HEK293 (cell line): ENCODE data around the gene CDIPT.

ENCODE experiments used
- BCL11B ChIP-seq: fragments of 450-650 bp; formaldehyde crosslinking; IDR thresholded peaks from 2 replicates; pipeline ENCODE4 v1.5.1; 2016; ENCODE audit warnings: low read depth, missing biosample characterization, missing genetic modification characterization
- CTCF ChIP-seq: fragments of 450-650 bp; formaldehyde crosslinking; IDR thresholded peaks from 2 replicates; pipeline ENCODE4 v1.5.1; 2016; ENCODE audit warnings: missing biosample characterization, missing genetic modification characterization
- HOXA7 ChIP-seq: sonication (generic); formaldehyde crosslinking; IDR thresholded peaks from 2 replicates; pipeline ENCODE4 v1.8.1; 2022; ENCODE audit warnings: missing genetic modification reagents, borderline replicate concordance
- MZF1 ChIP-seq: fragments of 450-650 bp; formaldehyde crosslinking; IDR thresholded peaks from 2 replicates; pipeline ENCODE4 v1.5.1; 2017; ENCODE audit warnings: missing biosample characterization, missing genetic modification characterization, borderline replicate concordance
- PATZ1 ChIP-seq: fragments of 450-650 bp; formaldehyde crosslinking; IDR thresholded peaks from 2 replicates; pipeline ENCODE4 v1.5.1; 2016; ENCODE audit warnings: missing biosample characterization, missing genetic modification characterization
- ZBTB1 ChIP-seq: fragments of 450-650 bp; formaldehyde crosslinking; IDR thresholded peaks from 2 replicates; pipeline ENCODE4 v1.5.1; 2016; ENCODE audit warnings: missing biosample characterization, missing genetic modification characterization
- ZBTB7A ChIP-seq: fragments of 450-650 bp; formaldehyde crosslinking; IDR thresholded peaks from 2 replicates; pipeline ENCODE4 v1.5.1; 2016; ENCODE audit warnings: low read depth, missing biosample characterization, missing genetic modification characterization
- ZNF2 ChIP-seq: fragments of 450-650 bp; formaldehyde crosslinking; IDR thresholded peaks from 2 replicates; pipeline ENCODE4 v1.5.1; 2016; ENCODE audit warnings: missing biosample characterization, missing genetic modification characterization
- ZNF211 ChIP-seq: fragments of 450-650 bp; formaldehyde crosslinking; IDR thresholded peaks from 2 replicates; pipeline ENCODE4 v1.5.1; 2016; ENCODE audit warnings: low read depth, missing biosample characterization, missing genetic modification characterization
- ZNF266 ChIP-seq: fragments of 450-650 bp; formaldehyde crosslinking; IDR thresholded peaks from 2 replicates; pipeline ENCODE4 v1.5.1; 2016; ENCODE audit warnings: missing biosample characterization, missing genetic modification characterization, low read depth
- ZNF660 ChIP-seq: fragments of 450-650 bp; IDR thresholded peaks from 2 replicates; pipeline ENCODE4 v1.5.1; 2018; ENCODE audit warnings: missing biosample characterization, mild to moderate bottlenecking, missing genetic modification characterization
- ZNF785 ChIP-seq: fragments of 450-650 bp; formaldehyde crosslinking; IDR thresholded peaks from 2 replicates; pipeline ENCODE4 v1.5.1; 2016; ENCODE audit warnings: missing biosample characterization, missing genetic modification characterization
- TF ChIP-seq, protein P1 (sequence below): sonication (generic); formaldehyde crosslinking; IDR thresholded peaks from 2 replicates; pipeline ENCODE4 v1.8.1; 2022; ENCODE audit warnings: mild to moderate bottlenecking, moderate library complexity, missing genetic modification reagents
- TF ChIP-seq, protein P2 (sequence below): fragments of 450-650 bp; formaldehyde crosslinking; IDR thresholded peaks from 2 replicates; pipeline ENCODE4 v1.5.1; 2017; ENCODE audit warnings: missing biosample characterization, missing genetic modification characterization

DNA sequence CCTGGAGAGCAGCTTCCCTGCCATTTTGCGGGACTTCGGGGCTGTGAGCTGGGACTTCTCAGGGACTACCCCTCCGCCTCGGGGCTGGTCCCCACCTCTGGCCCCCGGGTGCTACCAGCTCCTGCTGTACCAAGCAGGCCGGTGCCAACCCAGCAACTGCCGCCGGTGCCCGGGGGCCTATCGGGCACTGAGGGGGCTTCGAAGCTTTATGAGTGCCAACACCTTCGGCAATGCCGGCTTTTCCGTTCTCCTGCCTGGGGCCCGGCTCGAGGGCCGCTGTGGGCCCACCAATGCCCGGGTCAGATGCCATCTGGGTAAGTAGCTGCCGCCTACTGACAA lies 38.5 kb upstream of the CDIPT start:
- TF ChIP-seq ZNF2 (tag by site-specific recombination) (no peak), CTCF (tag by site-specific recombination) (no peak), ZNF785 (tag by site-specific recombination) (no peak), HOXA7 (CRISPR knock-in tag) (no peak), BCL11B (no peak), ZNF266 (tag by site-specific recombination) (no peak), ZNF660 (tag by site-specific recombination) (no peak), PATZ1 (tag by site-specific recombination) (no peak), ZBTB7A (tag by site-specific recombination) (no peak), ZNF211 (tag by site-specific recombination) (no peak), MZF1 (tag by site-specific recombination) (no peak), ZBTB1 (tag by site-specific recombination) (no peak)
- TF ChIP-seq, protein P1, sequence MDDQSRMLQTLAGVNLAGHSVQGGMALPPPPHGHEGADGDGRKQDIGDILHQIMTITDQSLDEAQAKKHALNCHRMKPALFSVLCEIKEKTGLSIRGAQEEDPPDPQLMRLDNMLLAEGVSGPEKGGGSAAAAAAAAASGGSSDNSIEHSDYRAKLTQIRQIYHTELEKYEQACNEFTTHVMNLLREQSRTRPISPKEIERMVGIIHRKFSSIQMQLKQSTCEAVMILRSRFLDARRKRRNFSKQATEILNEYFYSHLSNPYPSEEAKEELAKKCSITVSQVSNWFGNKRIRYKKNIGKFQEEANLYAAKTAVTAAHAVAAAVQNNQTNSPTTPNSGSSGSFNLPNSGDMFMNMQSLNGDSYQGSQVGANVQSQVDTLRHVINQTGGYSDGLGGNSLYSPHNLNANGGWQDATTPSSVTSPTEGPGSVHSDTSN: no peak
- TF ChIP-seq, protein P2, sequence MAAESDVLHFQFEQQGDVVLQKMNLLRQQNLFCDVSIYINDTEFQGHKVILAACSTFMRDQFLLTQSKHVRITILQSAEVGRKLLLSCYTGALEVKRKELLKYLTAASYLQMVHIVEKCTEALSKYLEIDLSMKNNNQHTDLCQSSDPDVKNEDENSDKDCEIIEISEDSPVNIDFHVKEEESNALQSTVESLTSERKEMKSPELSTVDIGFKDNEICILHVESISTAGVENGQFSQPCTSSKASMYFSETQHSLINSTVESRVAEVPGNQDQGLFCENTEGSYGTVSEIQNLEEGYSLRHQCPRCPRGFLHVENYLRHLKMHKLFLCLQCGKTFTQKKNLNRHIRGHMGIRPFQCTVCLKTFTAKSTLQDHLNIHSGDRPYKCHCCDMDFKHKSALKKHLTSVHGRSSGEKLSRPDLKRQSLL (tag by site-specific recombination): no peak
